Lower leg skin (tissue), 4 donors: ENCODE data around the gene NME9. TPM values are rescaled to one million over a fixed set of nuclear protein-coding genes. Genes with fewer than 3 reads are reported as not detected.

Experiments
- DNase-seq, 2 donors: peaks; one replicate each; pipeline ENCODE4 v3.0.0-alpha.2; 2019; ENCODE audit warnings: low spot score in 2 of 2
- H3K4me3 ChIP-seq: fragments of 200-600 bp; sonication (generic); 2 replicates; pipeline ENCODE4 v1.5.1; 2017; ENCODE audit warnings: mild to moderate bottlenecking, low read depth; ENCODE audit not compliant: poor library complexity, severe bottlenecking
- POLR2A ChIP-seq, 2 donors: fragments of 450-650 bp; IDR thresholded peaks; one replicate each; pipeline ENCODE4 v1.6.1; 2016 to 2017; ENCODE audit warnings: antibody characterized with exemption in 2 of 2, mild to moderate bottlenecking in 1 of 2, moderate library complexity in 1 of 2
- WGBS, 2 donors: methylation state at CpG; one replicate each; pipeline ENCODE4 v1.1.5; 2018; 5-methylcytosine and 5-hydroxymethylcytosine counted together
- intact Hi-C: fragments of 100-400 bp; cut with DNase I; formaldehyde crosslinking; loops from one replicate; pipeline ENCODE4 v1.15.0; 2023; ENCODE audit warnings: low total_unique reads
- total RNA-seq, 4 donors: library from RNA; depleted of rRNA; stranded (reverse); fragments of >200 nt; gene quantifications; one replicate each; pipeline ENCODE4 v1.1.0, GENCODE V29; 2016
- TF ChIP-seq, protein P1 (sequence below), 3 donors: fragments of 450-650 bp; IDR thresholded peaks; one replicate each; pipeline ENCODE4 v1.5.1; 2016; ENCODE audit warnings: antibody characterized with exemption in 3 of 3, mild to moderate bottlenecking in 3 of 3, moderate library complexity in 2 of 3

The NME9 gene
- total RNA-seq, 4 donors from 2014 or later = 0.42 TPM; not detected in 3

DNA sequence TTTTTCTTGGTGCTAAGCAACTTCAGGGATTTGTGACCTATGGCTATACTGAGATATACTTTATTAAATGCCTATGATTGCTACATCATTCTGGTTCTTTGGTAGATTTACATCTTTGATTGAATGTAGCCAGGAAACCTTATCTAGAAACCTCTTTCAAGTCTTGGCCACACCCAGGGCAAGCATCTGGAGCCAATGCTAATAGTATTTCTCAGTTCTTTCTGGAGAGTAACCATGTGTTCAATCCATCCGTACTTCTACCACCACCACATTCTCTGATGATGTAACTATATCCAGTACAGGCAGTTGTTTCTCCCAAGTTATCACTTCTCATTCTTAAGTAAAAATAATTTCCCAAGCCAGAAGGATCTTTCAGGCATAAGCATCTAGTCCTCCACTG is 69.0 kb downstream of the NME9 start:
- no peak for TF ChIP-seq POLR2A (IDR thresholded peaks at IDR 0.05)
- no peak for DNase-seq
- intact Hi-C loops = no loop called here
- WGBS, 2 donors = 45 to 55% methylated on average over 1 of the region's 1 CpG
- no peak overlapping the region for H3K4me3 ChIP-seq

DNA sequence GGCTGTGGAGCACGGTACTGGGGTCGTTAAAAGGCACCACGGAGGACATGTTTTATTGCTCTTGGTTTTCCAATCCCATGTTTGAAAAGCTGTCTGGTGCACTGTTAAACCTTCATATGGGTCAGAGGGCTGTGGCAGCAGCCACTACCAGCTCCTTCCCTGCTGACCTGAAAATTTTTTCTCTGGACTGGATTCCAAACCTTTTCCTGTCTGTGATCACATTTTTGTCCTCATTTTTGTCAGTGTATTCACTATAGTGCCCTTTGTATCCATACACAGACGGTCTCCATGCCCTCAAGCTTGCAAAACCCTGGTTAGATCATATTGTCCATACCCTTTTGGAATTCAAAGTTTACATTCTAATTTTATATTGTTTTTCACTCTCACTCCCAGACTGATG is 70.5 kb downstream of the NME9 start:
- no peak for DNase-seq
- no peak overlapping the region for H3K4me3 ChIP-seq
- intact Hi-C loops = no loop called here
- TF ChIP-seq, protein P1, sequence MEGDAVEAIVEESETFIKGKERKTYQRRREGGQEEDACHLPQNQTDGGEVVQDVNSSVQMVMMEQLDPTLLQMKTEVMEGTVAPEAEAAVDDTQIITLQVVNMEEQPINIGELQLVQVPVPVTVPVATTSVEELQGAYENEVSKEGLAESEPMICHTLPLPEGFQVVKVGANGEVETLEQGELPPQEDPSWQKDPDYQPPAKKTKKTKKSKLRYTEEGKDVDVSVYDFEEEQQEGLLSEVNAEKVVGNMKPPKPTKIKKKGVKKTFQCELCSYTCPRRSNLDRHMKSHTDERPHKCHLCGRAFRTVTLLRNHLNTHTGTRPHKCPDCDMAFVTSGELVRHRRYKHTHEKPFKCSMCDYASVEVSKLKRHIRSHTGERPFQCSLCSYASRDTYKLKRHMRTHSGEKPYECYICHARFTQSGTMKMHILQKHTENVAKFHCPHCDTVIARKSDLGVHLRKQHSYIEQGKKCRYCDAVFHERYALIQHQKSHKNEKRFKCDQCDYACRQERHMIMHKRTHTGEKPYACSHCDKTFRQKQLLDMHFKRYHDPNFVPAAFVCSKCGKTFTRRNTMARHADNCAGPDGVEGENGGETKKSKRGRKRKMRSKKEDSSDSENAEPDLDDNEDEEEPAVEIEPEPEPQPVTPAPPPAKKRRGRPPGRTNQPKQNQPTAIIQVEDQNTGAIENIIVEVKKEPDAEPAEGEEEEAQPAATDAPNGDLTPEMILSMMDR (IDR thresholded peaks at IDR 0.05) = no peak
- TF ChIP-seq POLR2A (IDR thresholded peaks at IDR 0.05) = no peak
- 94 to 95% methylated on average over 4 of the region's 4 CpGs for WGBS, 2 donors

DNA sequence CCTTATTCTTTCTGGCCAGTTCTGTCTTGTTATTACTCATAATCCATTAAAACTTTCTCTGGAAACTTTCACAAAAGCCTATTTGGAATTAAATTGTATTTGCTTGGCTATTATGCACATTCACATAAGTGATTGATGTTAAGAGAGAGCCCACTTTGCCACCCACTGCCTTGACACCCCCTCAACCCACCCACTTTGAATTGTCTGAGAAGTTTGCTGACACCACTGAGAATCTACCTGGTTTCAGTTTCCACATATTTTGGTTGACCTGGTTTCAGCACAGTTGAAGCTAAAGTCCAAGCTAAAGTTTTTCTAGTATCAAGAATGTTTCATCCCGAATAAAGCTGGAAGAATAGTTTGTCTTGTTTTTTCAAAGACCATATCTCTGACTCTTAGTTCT is 71.7 kb downstream of the NME9 start:
- H3K4me3 ChIP-seq = no peak overlapping the region
- no peak for TF ChIP-seq POLR2A (IDR thresholded peaks at IDR 0.05)
- TF ChIP-seq, protein P1 (IDR thresholded peaks at IDR 0.05) = no peak
- DNase-seq = no peak
- WGBS, 2 donors = 95 to 97% methylated on average over 1 of the region's 1 CpG
- intact Hi-C loops = no loop called here

DNA sequence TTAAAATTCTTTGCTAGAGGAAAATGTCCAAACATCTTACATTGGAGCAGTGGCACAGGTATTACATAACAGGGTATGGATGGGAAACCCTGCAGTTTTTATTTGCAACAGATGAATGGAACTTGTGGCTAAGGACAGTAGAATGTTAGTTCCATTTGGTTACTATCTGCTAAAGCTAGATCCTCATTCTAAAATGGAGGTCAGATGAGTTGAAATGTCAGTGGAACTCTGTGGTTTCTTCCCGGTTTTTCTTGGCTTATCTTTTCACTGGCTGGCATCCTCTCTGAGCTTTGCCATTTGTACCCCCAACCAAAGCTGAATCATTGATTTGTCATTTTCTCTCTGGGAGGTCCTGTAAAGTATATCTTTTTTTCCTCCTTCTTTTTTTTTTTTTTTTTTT is 73.6 kb downstream of the NME9 start:
- 90 to 93% methylated on average over 1 of the region's 1 CpG for WGBS, 2 donors
- intact Hi-C loops = no loop called here
- H3K4me3 ChIP-seq = no peak overlapping the region
- no peak for TF ChIP-seq POLR2A (IDR thresholded peaks at IDR 0.05)
- TF ChIP-seq, protein P1 (IDR thresholded peaks at IDR 0.05) = no peak
- DNase-seq = no peak

- intact Hi-C loops = no loop called here
- TF ChIP-seq, protein P1 (IDR thresholded peaks at IDR 0.05) = no peak
- no peak for TF ChIP-seq POLR2A (IDR thresholded peaks at IDR 0.05)
- H3K4me3 ChIP-seq = no peak overlapping the region
- WGBS, 2 donors = 51 to 52% methylated on average over 1 of the region's 1 CpG
- DNase-seq = no peak
These were observed 75.4 kb downstream of the NME9 start for GRCh38 chr3:138254216-138254615.

DNA sequence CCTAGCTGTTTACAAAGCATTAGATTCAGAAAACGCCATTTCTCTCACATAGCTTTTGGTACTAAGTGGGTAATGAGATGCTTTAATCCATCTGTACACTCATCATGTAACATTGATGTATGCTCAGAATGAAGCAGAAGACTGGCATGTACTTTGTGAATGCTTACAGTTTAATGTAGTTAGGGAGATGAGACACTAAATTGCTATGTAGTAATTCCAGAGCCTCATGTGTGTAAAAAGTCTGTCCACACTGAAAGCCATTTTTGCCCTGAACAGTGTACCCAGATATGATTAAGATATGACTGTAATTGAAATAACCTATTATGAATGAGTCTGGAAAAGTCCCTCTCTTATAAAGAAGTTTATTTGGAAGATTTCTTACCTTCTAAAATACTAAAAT is 76.0 kb downstream of the NME9 start:
- 93 to 95% methylated on average over 1 of the region's 1 CpG for WGBS, 2 donors

More for the DNA sequence above, 76.0 kb downstream of the NME9 start:
- TF ChIP-seq, protein P1 (IDR thresholded peaks at IDR 0.05) = no peak
- no peak for TF ChIP-seq POLR2A (IDR thresholded peaks at IDR 0.05)
- DNase-seq = no peak
- H3K4me3 ChIP-seq = no peak overlapping the region
- intact Hi-C loops = no loop called here

Other genes with a start within 250 kb of the NME9 start
- gene DZIP1L, start 214.2 kb downstream of the NME9 start, total RNA-seq = 10 to 100 TPM; 10.9 to 45.0 (median 16.4) TPM
- gene A4GNT, start 197.5 kb downstream of the NME9 start, total RNA-seq = not detected
- 10 to 100 TPM in 3 of 4 donors, 1 to 10 TPM in 1; 9.1 to 13.9 (median 11.9) TPM for gene DBR1, start 154.9 kb downstream of the NME9 start, total RNA-seq
- gene ARMC8, start 142.6 kb downstream of the NME9 start, total RNA-seq = 10 to 100 TPM; 28.8 to 58.0 (median 36.6) TPM
- gene MRAS, start 18.7 kb upstream of the NME9 start, total RNA-seq = 10 to 100 TPM in 2 of 4 donors, 1 to 10 TPM in 2; 6.3 to 22.2 (median 10.3) TPM
- 10 to 100 TPM; 44.5 to 59.5 (median 47.1) TPM for gene ESYT3, start 104.8 kb upstream of the NME9 start, total RNA-seq